HG03045 (cell line): ENCODE measurements around the gene FN3K.

ENCODE experiments used
- ATAC-seq: cut with Tn5 transposase; IDR thresholded peaks from one replicate; pipeline ENCODE4 v1.9.1; 2021; ENCODE audit warnings: mild to moderate bottlenecking, moderate library complexity; ENCODE audit not compliant: unreplicated experiment

FN3K gene

DNA sequence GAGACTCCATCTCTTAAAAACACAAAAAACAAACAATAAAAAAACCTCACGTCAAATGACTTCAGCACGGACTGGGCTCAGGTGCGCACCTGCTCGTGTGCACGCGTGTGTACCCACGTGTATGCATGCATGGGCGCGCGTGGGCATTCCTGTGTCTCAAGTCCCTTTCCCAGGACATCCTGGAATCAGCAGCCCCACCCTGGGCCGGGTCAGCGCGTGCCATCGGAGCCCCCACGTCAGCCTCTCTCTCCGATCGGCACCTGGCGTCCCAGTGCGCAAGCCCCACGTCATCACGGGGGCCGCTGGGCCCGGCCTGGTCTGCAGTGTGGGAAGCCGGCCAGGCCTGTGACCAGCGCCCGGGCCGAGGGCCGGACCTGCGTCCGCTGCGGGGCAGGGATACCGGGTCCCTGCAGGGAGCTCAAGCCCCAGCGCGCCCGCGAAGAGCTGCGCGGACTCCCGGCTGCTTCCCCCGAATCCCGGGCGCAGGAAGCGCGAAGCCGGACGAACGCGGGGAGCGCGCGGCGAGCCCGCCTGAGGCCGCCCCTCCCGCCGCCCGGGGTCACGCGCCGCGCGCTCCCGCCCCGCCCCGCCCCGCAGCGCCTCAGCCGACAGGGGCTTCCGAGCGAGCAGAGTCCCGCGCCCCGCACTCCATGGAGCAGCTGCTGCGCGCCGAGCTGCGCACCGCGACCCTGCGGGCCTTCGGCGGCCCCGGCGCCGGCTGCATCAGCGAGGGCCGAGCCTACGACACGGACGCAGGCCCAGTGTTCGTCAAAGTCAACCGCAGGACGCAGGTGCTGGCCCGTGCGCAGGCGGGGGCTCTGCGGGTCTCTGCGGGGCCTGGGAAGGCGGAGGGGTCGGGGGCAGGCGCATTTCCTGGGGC, at the start of gene FN3K:
Gene FN3K (plus strand): TSS at position 629 of the 880 bp plus-strand sequence. CDS start 22 bp downstream, at position 651.
- ATAC-seq: no peak

DNA sequence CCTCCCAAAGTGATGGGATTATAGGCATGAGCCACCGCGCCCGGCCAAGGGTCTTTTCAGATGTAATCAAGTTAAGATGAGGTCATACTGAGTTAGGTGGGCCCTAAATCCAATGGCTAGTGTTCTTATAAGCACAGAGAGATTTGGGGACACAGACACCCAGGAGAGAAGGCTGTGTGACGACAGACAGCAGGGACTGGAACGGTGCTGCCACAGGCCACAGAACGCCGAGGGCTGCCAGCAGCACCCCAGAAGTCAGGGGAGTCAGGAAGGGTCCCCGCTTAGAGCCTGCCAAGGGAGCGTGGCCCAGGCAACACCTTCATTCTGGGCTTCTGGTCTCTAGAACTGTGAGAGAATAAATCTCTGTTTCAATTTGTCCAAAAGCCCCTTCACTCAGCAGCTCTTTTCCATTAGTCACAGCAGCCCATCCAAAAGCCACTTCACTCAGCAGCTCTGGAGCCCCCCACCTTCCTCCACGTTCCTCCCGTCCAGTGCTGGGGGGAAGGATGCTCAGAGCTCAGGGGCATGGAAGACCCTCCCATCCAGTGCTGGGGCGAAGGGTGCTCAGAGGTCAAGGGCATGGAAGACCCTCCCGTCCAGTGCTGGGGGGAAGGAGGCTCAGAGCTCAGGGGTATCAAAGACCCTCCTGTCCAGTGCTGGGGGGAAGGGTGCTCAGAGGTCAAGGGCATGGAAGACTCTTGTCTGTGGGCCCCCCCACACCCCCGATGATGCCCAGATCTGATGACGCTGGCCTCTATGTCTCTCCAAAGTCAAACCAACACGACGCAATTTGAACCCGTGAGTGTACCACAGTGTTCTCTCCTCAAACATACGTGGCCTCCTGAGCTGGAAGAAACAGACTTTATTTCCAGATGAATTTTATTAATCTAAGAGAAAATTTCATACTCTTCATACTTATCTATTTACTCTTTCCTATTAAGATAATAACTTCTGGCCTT, 48.8 kb upstream of the FN3K start:
- no peak for ATAC-seq

DNA sequence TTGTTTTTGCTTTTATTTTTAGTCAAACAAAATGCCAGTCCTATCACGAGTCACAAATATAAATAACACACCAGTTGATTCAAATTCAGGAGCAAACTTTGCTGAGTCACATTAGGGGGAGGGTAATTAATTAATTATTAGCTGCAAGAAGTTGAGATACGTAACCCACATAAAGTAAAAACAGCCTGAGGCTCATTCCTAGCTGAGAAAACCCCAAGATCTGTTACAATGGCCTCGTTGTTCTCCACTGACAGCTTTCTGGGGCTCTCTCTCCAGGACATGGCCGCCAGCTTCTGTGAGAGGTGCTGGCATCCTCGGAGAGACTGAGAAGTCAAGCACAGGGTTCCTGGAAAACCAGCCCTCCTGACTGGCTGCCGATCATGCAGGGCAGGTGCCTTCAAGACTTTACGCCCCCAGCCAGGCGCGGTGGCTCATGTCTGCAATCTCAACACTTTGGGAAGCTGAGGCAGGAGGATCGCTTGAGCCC, 48.0 kb upstream of the FN3K start:
- no peak for ATAC-seq

DNA sequence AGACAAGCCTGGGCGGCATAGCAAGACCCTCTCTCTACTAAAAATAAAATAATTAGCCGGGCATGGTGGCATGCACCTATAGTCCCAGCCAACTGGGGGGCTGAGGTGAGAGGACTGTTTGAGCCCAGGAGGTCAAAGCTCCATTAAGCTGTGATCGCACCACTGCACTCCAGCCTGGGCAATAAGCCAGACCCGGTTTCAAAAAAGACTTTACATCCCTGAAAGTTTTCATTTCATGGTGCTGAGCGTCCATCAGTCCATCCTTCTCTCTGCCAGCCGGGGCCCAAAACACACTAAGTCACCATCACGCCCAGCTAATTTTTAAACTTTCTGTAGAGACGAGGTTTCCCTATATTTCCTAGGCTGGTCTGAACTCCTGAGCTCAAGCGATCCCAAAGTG, 47.5 kb upstream of the FN3K start:
- ATAC-seq: no peak

DNA sequence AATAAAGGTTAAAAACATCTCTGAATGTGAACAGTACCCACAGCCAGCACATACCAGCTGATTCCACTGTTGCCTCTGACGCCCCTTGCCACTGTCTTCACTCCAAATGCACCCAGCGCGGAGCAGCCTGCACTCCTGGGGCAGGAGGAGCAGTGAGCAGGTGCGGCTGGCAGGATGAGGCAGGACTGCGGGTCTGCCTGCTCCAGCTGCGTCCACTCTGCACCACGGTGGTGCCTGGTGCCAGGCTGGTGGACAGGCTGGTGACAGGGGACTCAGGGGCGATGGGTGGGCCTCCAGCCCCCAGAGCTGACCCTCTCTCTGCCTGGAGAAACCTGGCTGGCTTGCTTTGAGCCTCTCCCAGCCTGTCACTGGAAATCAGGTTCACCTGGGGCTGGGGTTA, 46.3 kb upstream of the FN3K start:
- ATAC-seq: no peak

DNA sequence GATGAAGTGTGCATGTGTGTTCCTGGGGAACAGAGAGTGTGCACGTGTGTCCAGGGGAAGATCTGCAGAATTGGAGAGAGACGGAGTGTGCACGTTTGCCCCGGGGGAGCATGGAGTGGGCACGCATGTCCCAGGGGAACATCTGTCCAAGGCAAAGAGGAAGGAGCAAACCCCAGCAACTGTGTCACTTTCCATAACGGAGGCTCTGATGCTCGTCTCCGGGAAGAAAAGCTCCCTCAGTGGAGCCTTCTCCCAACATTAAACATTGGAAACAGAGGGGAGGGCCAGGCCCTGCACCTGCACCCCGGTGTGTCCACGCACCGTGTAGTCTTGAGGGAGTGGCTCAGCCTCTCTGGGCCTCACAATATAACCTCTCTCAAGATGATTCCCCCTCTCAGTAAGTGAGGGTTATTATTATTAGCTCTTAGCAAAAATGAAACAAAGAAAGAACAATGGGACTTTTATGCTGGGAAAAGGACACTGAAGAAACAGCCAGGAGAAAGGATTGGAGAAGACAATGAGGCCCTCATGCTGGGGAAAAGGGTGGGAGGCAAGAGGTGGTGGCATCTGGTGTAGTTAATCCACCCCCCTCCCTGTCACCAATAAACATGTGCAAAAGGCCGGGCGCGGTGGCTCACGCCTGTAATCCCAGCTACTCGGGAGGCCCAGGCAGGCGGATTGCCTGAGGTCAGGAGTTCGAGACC, 44.5 kb upstream of the FN3K start:
- ATAC-seq: no peak

DNA sequence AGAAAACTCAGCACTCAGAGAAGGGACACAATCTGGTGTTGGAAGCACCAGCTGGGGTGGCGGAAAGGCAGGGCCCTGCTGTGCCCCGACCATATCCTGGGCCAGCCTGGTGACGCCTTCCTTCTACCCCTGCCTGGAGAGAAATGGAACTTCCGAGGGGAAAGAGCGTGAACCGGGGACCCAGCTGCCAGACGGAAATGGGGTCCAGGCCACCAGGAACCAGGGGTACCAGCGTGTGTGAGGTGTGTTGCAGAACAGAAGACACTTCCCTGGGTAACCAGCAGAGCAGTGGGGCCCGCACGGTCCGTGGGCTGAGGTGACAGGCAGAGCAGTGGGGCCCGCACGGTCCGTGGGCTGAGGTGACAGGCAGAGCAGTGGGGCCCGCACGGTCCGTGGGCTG, 43.7 kb upstream of the FN3K start:
- ATAC-seq: no peak

DNA sequence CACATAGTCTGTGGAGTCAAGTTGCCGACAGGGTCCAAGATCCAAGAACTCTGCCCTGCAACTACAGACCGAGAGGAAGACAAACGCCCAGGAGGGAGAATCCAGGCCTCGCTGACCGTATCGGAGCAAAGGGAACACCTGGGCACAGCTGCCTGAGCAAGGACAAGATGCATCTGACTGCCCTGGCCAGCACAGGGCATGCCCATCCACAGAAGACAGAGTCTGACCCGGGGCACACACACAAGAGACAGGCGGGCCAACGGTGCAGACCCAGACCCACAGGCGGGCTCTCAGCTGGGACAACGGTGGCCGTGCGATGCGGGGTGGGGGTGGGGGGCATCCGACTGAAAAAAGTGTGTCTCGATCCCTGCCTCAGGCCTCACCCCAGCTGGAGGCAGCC, 43.1 kb upstream of the FN3K start:
- no peak for ATAC-seq

DNA sequence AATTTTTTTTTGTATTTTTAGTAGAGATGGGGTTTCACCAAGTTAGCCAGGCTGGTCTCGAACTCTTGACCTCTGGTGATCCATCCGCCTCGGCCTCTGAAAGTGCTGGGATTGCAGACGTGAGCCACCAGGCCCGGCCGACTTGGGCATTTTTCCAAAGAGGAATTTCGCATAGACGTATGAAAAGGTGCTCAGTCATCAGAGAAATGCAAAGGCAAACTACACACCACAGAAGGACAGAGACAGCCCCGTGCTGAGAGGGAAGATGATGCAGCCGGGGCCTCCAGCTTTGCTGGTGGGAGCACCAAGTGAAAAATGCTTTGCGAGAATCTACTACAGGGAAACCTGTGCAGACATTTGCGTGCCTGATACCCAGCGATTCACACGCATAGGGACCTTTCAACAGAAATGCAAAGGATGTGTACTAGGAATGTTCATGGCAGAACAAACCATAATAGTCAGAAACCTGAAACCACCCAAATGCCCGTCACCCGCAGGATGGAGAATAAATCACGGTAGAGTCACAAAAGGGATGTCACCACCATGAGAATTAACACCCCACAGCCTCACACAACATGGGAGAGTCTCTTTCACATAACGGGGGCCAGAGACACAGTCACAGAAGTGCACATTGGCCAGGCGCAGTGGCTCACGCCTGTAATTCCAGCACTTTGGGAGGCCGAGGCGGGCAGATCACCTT, 42.1 kb upstream of the FN3K start:
- no peak for ATAC-seq

DNA sequence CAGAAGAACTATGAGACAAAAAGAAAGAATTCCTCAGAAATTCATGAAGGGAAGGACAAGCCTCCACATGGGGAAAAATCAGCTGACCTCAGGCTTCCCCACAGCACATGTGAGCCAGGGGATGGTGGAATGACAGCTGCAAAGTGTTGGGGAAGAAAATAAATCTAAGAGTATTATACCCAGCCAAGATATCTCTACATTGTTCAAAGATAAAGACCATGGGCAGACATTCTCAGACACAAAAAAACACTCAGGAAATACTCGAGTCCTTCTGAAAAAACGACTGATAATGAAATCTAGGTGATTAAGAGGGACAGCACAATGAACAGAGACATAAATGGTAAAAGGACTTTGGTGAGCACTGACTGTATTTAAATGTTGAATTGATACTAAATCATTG, 40.8 kb upstream of the FN3K start:
- ATAC-seq: no peak

DNA sequence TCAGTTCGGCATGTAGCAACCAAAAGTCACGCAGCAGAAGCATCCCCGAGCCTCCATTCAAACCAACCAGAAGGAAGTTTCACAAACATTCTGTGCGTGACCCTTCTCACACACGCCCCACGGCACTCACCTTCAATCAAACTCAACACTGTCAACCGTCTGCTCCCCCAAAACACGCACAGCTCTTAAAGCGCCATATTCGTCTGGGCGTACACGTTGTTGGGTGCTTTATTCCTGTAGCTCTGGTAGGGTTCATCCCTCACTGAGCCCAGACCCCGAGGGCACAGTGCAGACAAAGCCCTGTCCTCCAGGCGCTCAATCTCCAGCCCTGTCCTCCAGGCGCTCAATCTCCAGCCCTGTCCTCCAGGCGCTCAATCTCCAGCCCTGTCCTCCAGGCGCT, 39.2 kb upstream of the FN3K start:
- no peak for ATAC-seq

DNA sequence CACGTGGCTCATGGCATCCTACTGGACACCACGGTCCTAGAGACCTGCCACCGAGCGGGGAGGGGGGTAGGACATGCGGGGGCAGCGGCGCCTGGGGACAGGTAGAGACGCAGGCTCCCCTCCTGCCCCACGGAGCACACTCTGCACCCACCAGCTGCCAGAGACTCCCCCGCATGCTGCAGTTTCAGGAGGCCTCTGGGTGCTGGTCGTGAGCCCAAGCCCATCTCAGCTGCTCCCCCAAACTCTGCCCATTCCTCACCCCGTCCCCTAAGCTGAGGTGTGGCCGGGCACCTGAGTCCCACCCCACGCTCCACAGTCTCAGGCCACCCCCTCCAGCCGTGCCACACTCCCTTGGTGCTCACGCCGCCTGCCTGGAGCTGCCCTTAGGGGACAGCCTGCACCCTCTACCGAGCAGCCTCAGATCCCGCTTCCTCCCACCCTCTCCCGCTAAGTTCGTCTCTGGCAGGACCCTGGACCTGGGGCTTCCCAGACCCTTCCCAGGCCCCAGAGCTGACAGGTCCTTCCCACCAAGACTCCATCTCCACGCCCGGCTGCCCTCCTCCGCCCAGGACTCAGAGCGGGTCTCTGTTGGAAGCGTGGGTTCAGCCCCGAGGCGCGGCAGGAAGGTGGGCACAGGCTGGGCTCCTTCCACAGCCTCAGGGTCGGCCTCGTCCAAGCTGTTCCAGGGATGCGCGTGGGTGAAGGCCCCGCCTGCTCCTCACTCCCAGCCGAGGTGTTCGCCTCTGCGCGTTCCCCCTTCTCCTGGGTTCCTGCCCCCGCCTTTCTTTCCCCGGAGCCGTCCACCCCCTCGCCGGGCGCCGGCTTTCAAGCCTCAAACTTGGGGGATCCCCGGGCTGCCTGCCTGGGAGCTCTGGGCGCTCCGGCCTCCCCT, 38.3 kb upstream of the FN3K start:
- ATAC-seq: no peak

DNA sequence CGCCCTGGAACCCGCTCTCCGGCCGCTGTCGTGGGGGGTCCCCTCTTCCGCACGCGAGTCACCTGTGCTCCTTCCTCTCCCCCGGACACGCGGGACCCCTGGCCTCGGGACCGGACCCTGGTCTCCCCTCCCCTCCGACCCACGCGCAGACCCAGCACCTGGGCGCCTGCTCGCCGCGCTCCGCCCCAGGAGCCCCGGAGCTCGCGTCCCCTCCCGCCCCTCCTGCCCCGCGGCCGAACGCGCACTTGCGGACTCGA, 37.7 kb upstream of the FN3K start:
- no peak for ATAC-seq

DNA sequence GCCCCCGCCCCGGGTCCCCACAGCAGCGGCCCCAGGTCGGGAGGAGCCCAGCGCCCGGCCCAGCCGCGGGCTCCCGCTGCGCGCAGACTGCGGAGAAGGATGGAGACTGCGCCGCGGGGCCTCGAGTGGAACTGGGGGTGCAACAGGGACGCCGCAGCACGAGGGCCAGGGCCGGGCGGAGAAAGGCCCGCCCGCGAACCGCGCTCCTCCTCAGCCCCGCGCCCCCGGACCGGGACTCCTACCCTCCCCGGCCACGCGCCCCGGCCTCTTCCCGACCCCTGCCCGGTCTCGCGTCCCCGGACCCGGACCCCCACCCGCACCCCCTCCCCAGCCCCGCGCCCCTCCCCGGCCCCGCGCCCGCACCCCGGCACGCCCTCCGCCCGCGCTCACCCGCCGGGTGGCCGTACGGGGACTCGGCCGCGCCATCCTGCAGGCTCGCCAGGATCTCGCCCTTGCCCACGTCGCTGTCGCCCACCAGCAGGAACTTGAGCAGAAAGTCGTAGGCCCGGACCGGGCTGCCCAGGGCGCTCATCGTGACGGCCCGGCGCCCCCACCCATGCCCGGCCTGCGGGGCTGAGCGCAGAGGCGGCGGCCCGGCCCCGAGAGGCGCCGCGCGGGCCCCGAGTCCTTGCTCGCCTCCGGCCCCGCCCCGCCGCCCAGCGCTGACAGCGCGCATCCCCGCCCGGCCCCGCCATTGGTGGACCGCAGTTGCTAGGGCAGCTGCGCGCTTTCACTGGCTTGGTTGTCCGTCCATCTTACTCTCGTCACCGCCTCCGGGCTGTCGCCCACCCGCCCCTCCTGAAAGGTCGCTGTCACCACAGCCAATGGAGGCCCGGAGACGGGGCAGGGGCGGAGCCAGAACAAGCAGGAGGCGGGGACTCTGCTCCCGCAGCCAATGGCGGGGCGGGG, 37.1 kb upstream of the FN3K start, which contains the start of gene RAB40B:
Gene RAB40B (minus strand): TSS at position 634 of the 909 bp plus-strand sequence. CDS start 102 bp downstream, at position 532.
- ATAC-seq: peak; percentile 95

DNA sequence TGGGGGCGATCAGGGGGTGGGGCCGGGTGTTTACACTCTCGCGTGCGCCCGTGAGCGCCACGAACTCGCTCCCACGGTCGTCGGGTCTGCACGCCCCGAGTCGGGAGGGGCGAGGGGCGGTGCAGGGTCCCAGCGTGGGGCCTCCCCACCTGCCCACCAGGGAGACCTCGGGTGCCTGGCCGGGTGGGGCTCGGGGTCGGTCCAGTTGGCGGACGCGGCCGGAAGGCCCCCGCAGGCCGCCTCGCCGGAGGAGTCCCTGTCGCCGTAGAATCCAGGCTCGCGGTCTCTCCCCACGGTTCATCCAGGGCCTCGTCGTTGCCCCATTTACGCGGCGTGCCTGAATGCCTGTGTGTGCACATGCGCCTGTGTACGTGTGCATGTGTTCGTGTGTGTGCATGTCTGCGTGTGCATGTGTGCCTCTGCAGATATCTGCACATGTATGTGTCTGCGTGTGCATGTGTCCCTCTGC, 36.4 kb upstream of the FN3K start:
- ATAC-seq: no peak

DNA sequence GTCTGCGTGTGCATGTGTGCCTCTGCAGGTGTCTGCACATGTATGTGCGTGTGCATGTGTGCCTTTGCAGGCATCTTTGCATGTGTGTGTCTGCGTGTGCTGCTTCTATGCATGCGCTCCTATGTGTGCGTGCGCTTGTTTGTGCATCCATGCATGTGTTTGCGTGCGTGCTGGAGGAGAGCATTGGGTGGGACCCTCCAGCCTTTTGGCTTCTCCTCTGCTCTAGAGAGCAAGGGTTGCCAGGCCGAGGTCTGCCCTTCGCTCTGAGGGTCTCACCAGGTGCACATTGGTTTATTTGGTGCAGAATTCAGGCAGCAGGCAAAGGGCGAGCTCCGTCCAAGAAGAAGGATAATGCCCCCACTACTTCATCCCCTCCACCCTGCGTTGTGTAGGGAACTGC, 35.9 kb upstream of the FN3K start:
- no peak for ATAC-seq

DNA sequence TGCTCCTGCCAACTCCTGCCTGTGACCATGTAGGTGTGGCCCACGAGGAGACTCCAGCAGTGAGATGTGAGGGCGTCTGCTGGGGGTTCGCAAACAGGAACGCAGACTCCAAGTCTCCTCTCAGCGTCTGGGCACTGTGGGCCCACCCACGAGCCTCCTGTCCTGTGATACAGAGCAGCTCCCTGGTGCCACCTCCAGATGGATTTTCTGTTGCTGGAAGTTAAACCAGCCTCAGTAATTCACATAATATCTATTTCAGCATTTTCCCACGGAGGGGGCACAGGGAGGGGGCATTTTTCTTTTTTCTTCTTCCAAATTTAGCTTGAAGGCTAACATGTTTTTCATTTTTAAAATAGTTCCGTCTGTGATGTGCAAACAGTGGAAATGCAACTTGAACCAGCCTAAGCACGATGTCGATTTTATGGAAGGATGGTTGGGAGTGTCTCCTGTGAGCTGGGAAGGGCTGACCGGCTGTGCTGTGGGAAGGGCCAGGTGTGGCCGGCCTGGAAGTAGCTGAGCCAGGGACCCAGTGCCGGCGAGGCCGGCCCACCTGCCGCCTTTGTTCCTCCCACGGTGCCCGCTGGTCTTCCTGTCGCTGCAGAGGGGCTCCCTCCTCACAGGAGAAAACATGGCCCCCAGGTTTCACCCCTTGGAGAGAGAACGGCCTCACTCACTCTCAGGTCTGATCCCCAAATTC, 33.0 kb upstream of the FN3K start:
- ATAC-seq: no peak
